ENCODE measurements around the gene CDX1. TPM values are rescaled to one million over a fixed set of nuclear protein-coding genes. Genes with fewer than 3 reads are reported as not detected.

Gene CDX1
- total RNA-seq, 1 experiment from 2014 or later = not detected

DNA sequence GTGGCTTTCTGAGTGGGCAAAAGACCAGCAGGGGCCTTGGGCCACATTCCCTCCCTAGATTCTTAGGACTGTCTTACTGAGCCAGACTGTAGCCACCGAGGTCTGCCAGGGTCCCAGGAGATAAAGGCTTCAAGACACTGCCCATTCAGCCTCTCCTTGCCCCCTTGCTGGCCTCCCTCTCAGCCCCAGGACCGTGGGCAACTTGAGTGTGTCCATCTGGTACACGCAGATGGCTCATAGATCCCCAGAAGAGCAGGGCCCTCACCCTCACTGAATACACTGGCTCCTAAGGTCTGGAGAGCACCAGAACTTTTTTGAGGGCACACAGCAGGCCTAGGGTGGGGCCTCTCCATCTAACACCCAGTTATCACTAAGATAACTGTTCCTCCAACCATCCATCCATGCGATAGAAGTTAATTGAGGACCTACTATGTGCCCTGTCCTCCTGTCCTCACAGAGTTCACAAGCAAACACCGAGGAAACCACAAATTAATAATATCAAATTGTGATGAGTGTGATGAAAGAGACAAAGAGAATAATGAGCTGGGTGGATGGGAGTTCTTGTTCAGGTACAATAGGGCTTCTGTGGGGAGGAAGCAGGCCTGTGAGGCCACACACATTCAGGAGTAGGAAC, 6.0 kb upstream of the CDX1 start:
- BruUV-seq (replicated peaks) = no TSS peak
- H3K27ac ChIP-seq (ENCODE audit: low read length) = no peak overlapping the region
- H4K20me1 ChIP-seq (ENCODE audit: low read length) = no peaks in the 10 kb centered on the region
- ATAC-seq (no peak), DNase-seq (no peak)
- peaks cover 5% of the 10 kb centered on the region; the same call in 1 of the 2 replicates for H3K4me1 ChIP-seq (ENCODE audit: insufficient read depth, low read length)
- POLR2A ChIA-PET (ENCODE audit: unreplicated experiment) = no interaction called here
- H3K4me3 ChIP-seq (ENCODE audit: low read length) = no peak overlapping the region
- no peak overlapping the region for H3K4me2 ChIP-seq (ENCODE audit: low read length)
- no peaks in the 10 kb centered on the region for H3K9me2 ChIP-seq (replicated peaks; ENCODE audit: low read length)
- TF ChIP-seq, protein P1, sequence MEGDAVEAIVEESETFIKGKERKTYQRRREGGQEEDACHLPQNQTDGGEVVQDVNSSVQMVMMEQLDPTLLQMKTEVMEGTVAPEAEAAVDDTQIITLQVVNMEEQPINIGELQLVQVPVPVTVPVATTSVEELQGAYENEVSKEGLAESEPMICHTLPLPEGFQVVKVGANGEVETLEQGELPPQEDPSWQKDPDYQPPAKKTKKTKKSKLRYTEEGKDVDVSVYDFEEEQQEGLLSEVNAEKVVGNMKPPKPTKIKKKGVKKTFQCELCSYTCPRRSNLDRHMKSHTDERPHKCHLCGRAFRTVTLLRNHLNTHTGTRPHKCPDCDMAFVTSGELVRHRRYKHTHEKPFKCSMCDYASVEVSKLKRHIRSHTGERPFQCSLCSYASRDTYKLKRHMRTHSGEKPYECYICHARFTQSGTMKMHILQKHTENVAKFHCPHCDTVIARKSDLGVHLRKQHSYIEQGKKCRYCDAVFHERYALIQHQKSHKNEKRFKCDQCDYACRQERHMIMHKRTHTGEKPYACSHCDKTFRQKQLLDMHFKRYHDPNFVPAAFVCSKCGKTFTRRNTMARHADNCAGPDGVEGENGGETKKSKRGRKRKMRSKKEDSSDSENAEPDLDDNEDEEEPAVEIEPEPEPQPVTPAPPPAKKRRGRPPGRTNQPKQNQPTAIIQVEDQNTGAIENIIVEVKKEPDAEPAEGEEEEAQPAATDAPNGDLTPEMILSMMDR (conservative IDR thresholded peaks at IDR 0.05; ENCODE audit: low read depth, low read length) = no peak
- TF ChIP-seq EZH2phosphoT487 (IDR thresholded peaks at IDR 0.05; ENCODE audit: borderline replicate concordance, low read length) (no peak), EZH2 (IDR thresholded peaks at IDR 0.05; ENCODE audit: low read length, unreplicated experiment) (no peak)
- no peaks in the 10 kb centered on the region for H3K36me3 ChIP-seq (ENCODE audit: low read depth, low read length)
- no peaks in the 10 kb centered on the region for H3F3A ChIP-seq (ENCODE audit: low read length, unreplicated experiment)
- peak overlapping the region; percentile 84; the same call in 1 of the 2 replicates for H2AFZ ChIP-seq (ENCODE audit: low read length)
- no peaks in the 10 kb centered on the region for H3K9me3 ChIP-seq (ENCODE audit: low read length)
- intact Hi-C loops (cut with micrococcal nuclease) = loop anchor here (1.0 kb wide), 2 partner anchors 58 to 190 kb away; no protein-coding TSS in a partner anchor
- no peaks in the 10 kb centered on the region for H3K79me2 ChIP-seq (ENCODE audit: low read length)
- CTCF ChIA-PET = no interaction called here
- H3K27me3 ChIP-seq (ENCODE audit: low read length) = no peaks in the 10 kb centered on the region
- no peak overlapping the region for H3K9ac ChIP-seq (ENCODE audit: low read length)

DNA sequence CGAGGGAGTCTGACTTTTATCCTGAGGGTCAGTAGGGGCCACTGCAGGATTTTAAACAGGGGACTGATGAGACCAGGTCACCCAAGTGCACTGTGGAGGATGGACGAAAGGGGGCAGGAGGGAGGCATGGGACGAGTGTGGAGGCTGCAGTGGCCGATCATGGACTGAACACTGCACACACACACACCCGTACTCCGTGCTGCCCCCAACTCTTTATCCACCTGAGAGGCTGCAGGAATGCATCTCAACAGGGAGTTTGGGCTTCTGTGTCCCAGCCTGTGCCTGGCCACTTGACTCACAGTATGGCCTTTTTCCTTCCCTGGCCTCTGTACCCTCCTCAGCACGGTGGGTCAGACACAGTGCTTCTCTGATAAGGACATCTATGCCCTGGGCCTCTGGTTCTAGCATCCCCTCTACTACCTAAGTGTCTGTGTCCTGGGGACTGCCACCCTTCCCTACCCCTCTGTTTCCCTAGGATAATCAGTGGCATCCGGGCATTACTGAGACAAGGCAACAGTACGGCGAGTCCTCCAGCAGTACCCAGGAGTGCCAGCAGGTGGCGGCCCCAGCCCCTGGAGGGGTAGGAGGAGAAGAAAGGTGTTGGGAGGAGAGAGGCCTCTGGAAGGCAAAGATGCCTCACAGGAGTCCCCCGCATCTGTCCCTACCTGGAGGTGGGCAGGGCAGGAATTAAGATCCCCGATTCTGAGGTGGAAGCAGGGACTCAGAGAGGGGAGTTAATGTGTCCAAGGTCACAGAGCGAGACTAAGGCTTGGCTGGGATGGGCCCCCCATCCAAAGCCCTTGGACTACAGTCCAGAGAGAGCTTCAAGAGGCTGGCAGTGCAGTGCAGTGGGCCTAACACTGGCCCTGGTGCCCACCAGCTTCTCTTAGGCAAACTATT, 5.1 kb upstream of the CDX1 start:
- Histone ChIP-seq H3K27me3 (ENCODE audit: low read length) (no peaks in the 10 kb centered on the region), H3K36me3 (ENCODE audit: low read depth, low read length) (no peaks in the 10 kb centered on the region), H3F3A (ENCODE audit: low read length, unreplicated experiment) (no peaks in the 10 kb centered on the region), H4K20me1 (ENCODE audit: low read length) (no peaks in the 10 kb centered on the region), H3K9ac (ENCODE audit: low read length) (no peak overlapping the region), H2AFZ (ENCODE audit: low read length) (peak overlapping the region; percentile 84), H3K4me3 (ENCODE audit: low read length) (peak overlapping the region; percentile 51), H3K9me3 (ENCODE audit: low read length) (no peaks in the 10 kb centered on the region), H3K27ac (ENCODE audit: low read length) (no peak overlapping the region), H3K4me2 (ENCODE audit: low read length) (peak overlapping the region; percentile 72), H3K9me2 (replicated peaks; ENCODE audit: low read length) (no peaks in the 10 kb centered on the region), H3K79me2 (ENCODE audit: low read length) (no peaks in the 10 kb centered on the region), H3K4me1 (ENCODE audit: insufficient read depth, low read length) (peaks cover 5% of the 10 kb centered on the region; the same call in 1 of the 2 replicates)
- CTCF ChIA-PET = interaction anchor here (0.7 to 1.9 kb wide), 4 partner anchors 14 to 190 kb away, joined by 3 to 10 read pairs (median 5); no protein-coding TSS in a partner anchor
- intact Hi-C loops (cut with micrococcal nuclease) = loop anchor here (1.0 kb wide), 2 partner anchors 57 to 189 kb away; no protein-coding TSS in a partner anchor
- ATAC-seq = peak; percentile 92
- TF ChIP-seq EZH2phosphoT487 (IDR thresholded peaks at IDR 0.05; ENCODE audit: borderline replicate concordance, low read length) = no peak
- TF ChIP-seq, protein P1 (conservative IDR thresholded peaks at IDR 0.05; ENCODE audit: low read depth, low read length) = peak; percentile 93
- DNase-seq = peak; percentile 97
- BruUV-seq (replicated peaks) = no TSS peak
- POLR2A ChIA-PET (ENCODE audit: unreplicated experiment) = no interaction called here
